Measurements from ENCODE around the gene CDKN2AIPNL. TPM values are rescaled to one million over a fixed set of nuclear protein-coding genes. Genes with fewer than 3 reads are reported as not detected.

CDKN2AIPNL gene
- total and polyA plus RNA-seq, 2 of the 13 experiments (the other 11 are each of a cell fraction or from before 2014, with no cell fraction given) = 17.4 to 46.5 TPM

GRCh38 chr5:134444941-134445471, 33.3 kb upstream of the CDKN2AIPNL start:
- no peaks in the 10 kb centered on the region for H3K36me3 ChIP-seq (replicated peaks in 1 of 2; ENCODE audit: control insufficient read depth in 1 of 2, insufficient read depth in 2 of 2, low read length in 2 of 2)
- ChIA-PET POLR2A (no interaction called here), CTCF (ENCODE audit: low intra/inter-chr PET ratio, low total read pairs) (interaction anchor here (0.6 kb wide), 1 partner anchor 1224 kb away, joined by 3 read pairs; no protein-coding TSS in a partner anchor)
- WGBS (ENCODE audit: low lambda C conversion rate) = 68% methylated on average over 4 of the region's 5 CpGs
- no peak overlapping the region for H3K27ac ChIP-seq (ENCODE audit: extremely low read length, insufficient read depth, low read length)
- no peaks in the 10 kb centered on the region for H3K9me3 ChIP-seq (ENCODE audit: low read length)
- H3K9ac ChIP-seq (ENCODE audit: insufficient read depth, low read depth, low read length) = no peak overlapping the region
- no peak overlapping the region for H3K4me3 ChIP-seq (replicated peaks in 1 of 3; ENCODE audit: insufficient read depth in 1 of 3, low read depth in 2 of 3, low read length in 3 of 3)
- DNase-seq (ENCODE audit: low spot score) = no peak
- no peaks in the 10 kb centered on the region for H4K20me1 ChIP-seq (ENCODE audit: insufficient read depth, low read length)
- FAIRE-seq = no peak
- no peaks in the 10 kb centered on the region for H3K79me2 ChIP-seq (ENCODE audit: insufficient read depth, low read length)
- in situ Hi-C loops (cut with HindIII; ENCODE audit: extremely low pct_ligation_motif_present, low pct_unique_long_range_greater_than_20kb) (no loop called here), intact Hi-C loops (cut with micrococcal nuclease; ENCODE audit: unreplicated experiment) (no loop called here)
- ATAC-seq = no peak
- TF ChIP-seq ATF7 (IDR thresholded peaks at IDR 0.05) = peak; percentile 34; the same call in 1 of the 2 replicates
- no peak for TF ChIP-seq ATF7 (CRISPR knock-in tag; IDR thresholded peaks at IDR 0.05)
- TF ChIP-seq ZNF251 (CRISPR knock-in tag; IDR thresholded peaks at IDR 0.05) = no peak
- TF ChIP-seq ZNF546 (CRISPR knock-in tag; conservative IDR thresholded peaks at IDR 0.05) = no peak
- TF ChIP-seq RFXANK (CRISPR knock-in tag; IDR thresholded peaks at IDR 0.05) = no peak
- peaks cover 23% of the 10 kb centered on the region for H3K4me1 ChIP-seq (ENCODE audit: insufficient read depth, low read length)
- no peak overlapping the region for H2AFZ ChIP-seq (ENCODE audit: low read length)
- no peak overlapping the region for H3K4me2 ChIP-seq (ENCODE audit: low read depth, low read length)
- no TSS peak for BruUV-seq (replicated peaks)
- no peaks in the 10 kb centered on the region; a peak in 1 of 5 replicates for H3K27me3 ChIP-seq (ENCODE audit: control insufficient read depth in 1 of 2, insufficient read depth in 2 of 2, low read length in 2 of 2)

GRCh38 chr5:134440201-134440755, 28.6 kb upstream of the CDKN2AIPNL start:
- no peaks in the 10 kb centered on the region for H3K79me2 ChIP-seq (ENCODE audit: insufficient read depth, low read length)
- H2AFZ ChIP-seq (ENCODE audit: low read length) = no peak overlapping the region
- WGBS (ENCODE audit: low lambda C conversion rate) = 0% methylated on average over 3 of the region's 3 CpGs
- ATAC-seq (no peak), DNase-seq (ENCODE audit: low spot score) (no peak), FAIRE-seq (no peak)
- POLR2A ChIA-PET = no interaction called here
- no peaks in the 10 kb centered on the region for H4K20me1 ChIP-seq (ENCODE audit: insufficient read depth, low read length)
- CTCF ChIA-PET (ENCODE audit: low intra/inter-chr PET ratio, low total read pairs) = no interaction called here
- in situ Hi-C loops (cut with HindIII; ENCODE audit: extremely low pct_ligation_motif_present, low pct_unique_long_range_greater_than_20kb) (no loop called here), intact Hi-C loops (cut with micrococcal nuclease; ENCODE audit: unreplicated experiment) (no loop called here)
- BruUV-seq (replicated peaks) = no TSS peak
- no peaks in the 10 kb centered on the region for H3K27me3 ChIP-seq (ENCODE audit: control insufficient read depth in 1 of 2, insufficient read depth in 2 of 2, low read length in 2 of 2)
- no peak overlapping the region for H3K27ac ChIP-seq (ENCODE audit: extremely low read length, insufficient read depth, low read length)
- no peak overlapping the region for H3K9ac ChIP-seq (ENCODE audit: insufficient read depth, low read depth, low read length)
- H3K4me1 ChIP-seq (ENCODE audit: insufficient read depth, low read length) = peaks cover 44% of the 10 kb centered on the region
- no peaks in the 10 kb centered on the region for H3K36me3 ChIP-seq (replicated peaks in 1 of 2; ENCODE audit: control insufficient read depth in 1 of 2, insufficient read depth in 2 of 2, low read length in 2 of 2)
- no peak overlapping the region for H3K4me3 ChIP-seq (replicated peaks in 1 of 3; ENCODE audit: insufficient read depth in 1 of 3, low read depth in 2 of 3, low read length in 3 of 3)
- H3K9me3 ChIP-seq (ENCODE audit: low read length) = no peaks in the 10 kb centered on the region
- H3K4me2 ChIP-seq (ENCODE audit: low read depth, low read length) = no peak overlapping the region
- no peak for TF ChIP-seq MTF2 (CRISPR knock-in tag; IDR thresholded peaks at IDR 0.05; ENCODE audit: borderline replicate concordance)
- TF ChIP-seq ZBTB46 (CRISPR knock-in tag; IDR thresholded peaks at IDR 0.05; ENCODE audit: borderline replicate concordance) = no peak
- TF ChIP-seq RBFOX2 (IDR thresholded peaks at IDR 0.05; ENCODE audit: low read depth, low read length) = no peak
- no peak for TF ChIP-seq ZNF142 (CRISPR knock-in tag; IDR thresholded peaks at IDR 0.05)
- no peak for TF ChIP-seq ZNF740 (CRISPR knock-in tag; IDR thresholded peaks at IDR 0.05)

Measured in HepG2 (cell line).